OCI-LY1 (cell line): ENCODE data around the gene PRKAG3.

Experiments used
- H2AFZ ChIP-seq: fragments of 200-600 bp; sonication (generic), shearing (Covaris generic); 2 replicates; pipeline ENCODE4 v1.6.0; 2014; ENCODE audit warnings: antibody characterized with exemption, mild to moderate bottlenecking, low read length
- H3F3A ChIP-seq: fragments of 200-600 bp; sonication (generic), shearing (Covaris generic); 2 replicates; pipeline ENCODE4 v1.6.0; 2014; ENCODE audit warnings: mild to moderate bottlenecking, antibody characterized with exemption, low read length, moderate library complexity; ENCODE audit not compliant: insufficient read depth
- H3K27ac ChIP-seq: fragments of 200-600 bp; sonication (generic); 2 replicates; pipeline ENCODE4 v1.5.1; 2014; ENCODE audit warnings: low read length, mixed run types, mild to moderate bottlenecking, low read depth; ENCODE audit not compliant: poor library complexity, severe bottlenecking
- H3K27me3 ChIP-seq: fragments of 200-600 bp; sonication (generic); 2 replicates; pipeline ENCODE4 v1.6.0; 2014; ENCODE audit warnings: antibody characterized with exemption, mild to moderate bottlenecking, low read length, moderate library complexity; ENCODE audit not compliant: insufficient read depth
- H3K36me3 ChIP-seq: fragments of 200-600 bp; sonication (generic); 2 replicates; pipeline ENCODE4 v1.6.1; 2014; ENCODE audit warnings: mild to moderate bottlenecking, antibody characterized with exemption, low read length, moderate library complexity, mixed read lengths; ENCODE audit not compliant: insufficient read depth
- H3K4me1 ChIP-seq: fragments of 200-600 bp; sonication (generic); 2 replicates; pipeline ENCODE4 v1.5.1; 2014; ENCODE audit warnings: mild to moderate bottlenecking, low read length, moderate library complexity; ENCODE audit not compliant: insufficient read depth, severe bottlenecking
- H3K4me2 ChIP-seq: fragments of 200-600 bp; sonication (generic), shearing (Covaris generic); 2 replicates; pipeline ENCODE4 v1.6.1; 2014; ENCODE audit warnings: low read length
- H3K4me3 ChIP-seq: fragments of 200-600 bp; sonication (generic); 2 replicates; pipeline ENCODE4 v1.5.1; 2014; ENCODE audit warnings: low read length, low read depth, mild to moderate bottlenecking, mixed read lengths; ENCODE audit not compliant: poor library complexity, severe bottlenecking
- H3K79me2 ChIP-seq: fragments of 200-600 bp; shearing (Covaris generic); 2 replicates; pipeline ENCODE4 v1.6.1; 2016; ENCODE audit warnings: mixed run types, low read length, mixed read lengths; ENCODE audit not compliant: insufficient read depth
- H3K9ac ChIP-seq: fragments of 200-600 bp; sonication (generic), shearing (Covaris generic); 2 replicates; pipeline ENCODE4 v1.6.1; 2014; ENCODE audit warnings: mild to moderate bottlenecking, low read length, mixed read lengths
- H3K9me2 ChIP-seq: fragments of 200-600 bp; sonication (generic), shearing (Covaris generic); 2 replicates; pipeline ENCODE4 v1.6.1; 2014; ENCODE audit warnings: low read depth, mild to moderate bottlenecking, low read length, mixed read lengths
- H3K9me3 ChIP-seq: fragments of 200-600 bp; shearing (Covaris generic); 2 replicates; pipeline ENCODE4 v1.6.1; 2014; ENCODE audit warnings: low read length, mixed read lengths
- H4K20me1 ChIP-seq: fragments of 200-600 bp; sonication (generic), shearing (Covaris generic); 2 replicates; pipeline ENCODE4 v1.6.0; 2016; ENCODE audit warnings: mild to moderate bottlenecking, low read length; ENCODE audit not compliant: insufficient read depth
- CTCF ChIP-seq: fragments of 200-600 bp; sonication (generic), shearing (Covaris generic); IDR thresholded peaks from 2 replicates; pipeline ENCODE4 v1.5.1; 2017; ENCODE audit warnings: mild to moderate bottlenecking, antibody characterized with exemption, low read length, moderate library complexity, mixed read lengths
- EZH2 ChIP-seq: fragments of 200-600 bp; sonication (generic), shearing (Covaris generic); IDR thresholded peaks from 2 replicates; pipeline ENCODE4 v1.8.0; 2017; ENCODE audit warnings: borderline replicate concordance, mixed run types, mild to moderate bottlenecking, antibody characterized with exemption, low read length, moderate library complexity, mixed read lengths

PRKAG3 gene

GRCh38 chr2:218863021-218863520 lies 31.5 kb upstream of the PRKAG3 start:
- H2AFZ ChIP-seq: no peak overlapping the region
- TF ChIP-seq CTCF (no peak), EZH2 (no peak)
- no peak overlapping the region for H3K4me2 ChIP-seq
- no peaks in the 10 kb centered on the region for H3K4me1 ChIP-seq
- no peaks in the 10 kb centered on the region for H3K36me3 ChIP-seq
- H3K4me3 ChIP-seq: no peak overlapping the region
- no peaks in the 10 kb centered on the region for H4K20me1 ChIP-seq
- H3K27ac ChIP-seq: no peak overlapping the region
- H3K79me2 ChIP-seq: no peaks in the 10 kb centered on the region
- H3F3A ChIP-seq: no peaks in the 10 kb centered on the region
- no peaks in the 10 kb centered on the region for H3K9me2 ChIP-seq
- peaks cover 13% of the 10 kb centered on the region; the same call in 1 of the 2 replicates for H3K27me3 ChIP-seq
- H3K9me3 ChIP-seq: no peaks in the 10 kb centered on the region
- H3K9ac ChIP-seq: no peak overlapping the region

GRCh38 chr2:218861645-218862318 lies 30.2 kb upstream of the PRKAG3 start:
- Histone ChIP-seq H2AFZ (no peak overlapping the region), H3K4me2 (no peak overlapping the region), H3K4me1 (no peaks in the 10 kb centered on the region), H3K79me2 (no peaks in the 10 kb centered on the region), H3K4me3 (no peak overlapping the region), H3F3A (no peaks in the 10 kb centered on the region), H3K9me3 (no peaks in the 10 kb centered on the region), H3K9ac (no peak overlapping the region), H3K36me3 (no peaks in the 10 kb centered on the region), H3K9me2 (no peaks in the 10 kb centered on the region), H3K27ac (no peak overlapping the region), H3K27me3 (peaks cover 13% of the 10 kb centered on the region; the same call in 1 of the 2 replicates), H4K20me1 (no peaks in the 10 kb centered on the region)
- TF ChIP-seq CTCF (no peak), EZH2 (no peak)

- no peaks in the 10 kb centered on the region for H3K36me3 ChIP-seq
- H3K27ac ChIP-seq: no peak overlapping the region
- H3K27me3 ChIP-seq: peaks cover 13% of the 10 kb centered on the region; the same call in 1 of the 2 replicates
- H3K4me1 ChIP-seq: no peaks in the 10 kb centered on the region
- TF ChIP-seq CTCF (no peak), EZH2 (no peak)
- H3K4me2 ChIP-seq: no peak overlapping the region
- no peaks in the 10 kb centered on the region for H3K9me2 ChIP-seq
- H3K9ac ChIP-seq: no peak overlapping the region
- no peaks in the 10 kb centered on the region for H3K9me3 ChIP-seq
- no peaks in the 10 kb centered on the region for H3F3A ChIP-seq
- no peaks in the 10 kb centered on the region for H3K79me2 ChIP-seq
- H2AFZ ChIP-seq: no peak overlapping the region
- H3K4me3 ChIP-seq: no peak overlapping the region
- no peaks in the 10 kb centered on the region for H4K20me1 ChIP-seq
These were observed 29.4 kb upstream of the PRKAG3 start for GRCh38 chr2:218860950-218861381.
